Tibial nerve (tissue), 4 donors: Measurements from ENCODE around the gene FGF14. TPM values are rescaled to one million over a fixed set of nuclear protein-coding genes. Genes with fewer than 3 reads are reported as not detected.

Source experiments
- DNase-seq, 2 donors: peaks; one replicate each; pipeline ENCODE4 v3.0.0-alpha.2; 2019; ENCODE audit warnings: low spot score in 2 of 2
- H3K27ac ChIP-seq, 4 donors: fragments of 200-600 bp; sonication (generic) in 3 of 4; one replicate each; pipeline ENCODE4 v1.5.1; 2017 to 2019; ENCODE audit warnings: mild to moderate bottlenecking in 1 of 4
- H3K27me3 ChIP-seq, 2 donors: fragments of 200-600 bp; sonication (generic) in 1 of 2; one replicate each; pipeline versions ENCODE4 v1.5.1 to v1.6.0; 2017 to 2019
- H3K36me3 ChIP-seq, 3 donors: fragments of 200-600 bp; sonication (generic); one replicate each; pipeline ENCODE4 v1.5.1; 2018 to 2019
- H3K4me1 ChIP-seq, 4 donors: fragments of 200-600 bp; sonication (generic) in 3 of 4; one replicate each; pipeline ENCODE4 v1.5.1; 2017 to 2019
- H3K4me3 ChIP-seq, 4 donors: fragments of 200-600 bp; sonication (generic) in 3 of 4; one replicate each; pipeline ENCODE4 v1.5.1; 2017 to 2019; ENCODE audit warnings: mild to moderate bottlenecking in 1 of 4, moderate library complexity in 1 of 4
- H3K9me3 ChIP-seq, 4 donors: fragments of 200-600 bp; sonication (generic) in 3 of 4; one replicate each; pipeline ENCODE4 v1.5.1; 2017 to 2019
- EP300 ChIP-seq, 2 donors: sonication (generic); formaldehyde crosslinking; IDR thresholded peaks; one replicate each; pipeline ENCODE4 v1.6.1; 2017; ENCODE audit warnings: antibody characterized with exemption in 2 of 2, mild to moderate bottlenecking in 1 of 2
- POLR2A ChIP-seq, 2 donors: fragments of 450-650 bp; IDR thresholded peaks; one replicate each; pipeline ENCODE4 v1.6.1; 2017; ENCODE audit warnings: antibody characterized with exemption in 2 of 2, mild to moderate bottlenecking in 2 of 2, moderate library complexity in 2 of 2
- WGBS, 2 donors: methylation state at CpG; one replicate each; pipeline ENCODE4 v1.1.5; 2018; 5-methylcytosine and 5-hydroxymethylcytosine counted together
- total RNA-seq, 4 donors: library from RNA; depleted of rRNA; stranded (reverse); fragments of >200 nt; gene quantifications; one replicate each; pipeline ENCODE4 v1.1.0, GENCODE V29; 2016
- TF ChIP-seq, protein P1 (sequence below), 5 experiments: fragments of 200-600 bp in 3 of 5; fragments of 450-650 bp in 2 of 5; sonication (generic) in 3 of 5; IDR thresholded peaks; one replicate each; pipeline ENCODE4 v1.5.1; 2016 to 2019; ENCODE audit warnings: antibody characterized with exemption in 5 of 5, mild to moderate bottlenecking in 3 of 5, moderate library complexity in 2 of 5

FGF14 gene
- total RNA-seq, 4 donors from 2014 or later = 0.20 to 2.1 (median 0.21) TPM; not detected in 1

DNA sequence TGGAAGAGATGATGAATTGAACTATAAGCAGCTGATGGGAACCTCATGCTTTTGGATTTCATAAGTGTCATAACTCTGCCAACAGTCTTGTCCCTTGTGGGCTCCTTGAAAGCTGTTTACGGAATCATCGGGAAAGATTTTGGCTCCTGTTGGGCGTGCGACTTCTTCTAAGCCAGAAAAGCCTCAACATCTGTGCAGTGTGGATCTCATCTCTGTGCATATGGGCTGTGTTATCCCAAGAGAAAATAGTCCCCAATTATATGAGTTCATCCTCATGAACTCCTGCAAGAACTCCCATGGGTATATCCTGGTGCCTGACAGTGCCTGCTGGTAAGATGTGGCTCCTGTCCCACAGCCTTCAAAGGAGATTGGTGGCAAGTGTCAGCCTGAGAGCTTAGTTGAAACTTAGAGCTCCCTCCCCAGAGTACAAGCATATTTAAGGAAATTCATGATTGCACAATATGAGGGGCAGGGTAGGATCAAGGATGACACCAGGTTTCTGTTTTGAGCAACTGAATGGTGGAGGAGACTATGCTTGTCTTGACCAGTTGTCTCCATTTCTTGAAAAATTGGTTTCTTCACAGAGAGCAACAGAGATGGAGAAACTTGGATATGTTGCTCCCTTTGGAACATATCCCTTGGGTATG, 705.9 kb downstream of the FGF14 start:
- DNase-seq = peak; percentile 25 to 48
- H3K27me3 ChIP-seq = no peaks in the 10 kb centered on the region
- peak overlapping the region in 1 of 4 donors; percentile 25 for H3K27ac ChIP-seq
- 70 to 73% methylated on average over 4 of the region's 4 CpGs for WGBS, 2 donors
- peaks cover 0 to 8% (median 0%) of the 10 kb centered on the region in 4 donors for H3K4me1 ChIP-seq
- H3K9me3 ChIP-seq = no peaks in the 10 kb centered on the region
- no peak for TF ChIP-seq POLR2A (IDR thresholded peaks at IDR 0.05)
- TF ChIP-seq EP300 (IDR thresholded peaks at IDR 0.05) = peak in 1 of 2 donors; percentile 64
- TF ChIP-seq, protein P1, sequence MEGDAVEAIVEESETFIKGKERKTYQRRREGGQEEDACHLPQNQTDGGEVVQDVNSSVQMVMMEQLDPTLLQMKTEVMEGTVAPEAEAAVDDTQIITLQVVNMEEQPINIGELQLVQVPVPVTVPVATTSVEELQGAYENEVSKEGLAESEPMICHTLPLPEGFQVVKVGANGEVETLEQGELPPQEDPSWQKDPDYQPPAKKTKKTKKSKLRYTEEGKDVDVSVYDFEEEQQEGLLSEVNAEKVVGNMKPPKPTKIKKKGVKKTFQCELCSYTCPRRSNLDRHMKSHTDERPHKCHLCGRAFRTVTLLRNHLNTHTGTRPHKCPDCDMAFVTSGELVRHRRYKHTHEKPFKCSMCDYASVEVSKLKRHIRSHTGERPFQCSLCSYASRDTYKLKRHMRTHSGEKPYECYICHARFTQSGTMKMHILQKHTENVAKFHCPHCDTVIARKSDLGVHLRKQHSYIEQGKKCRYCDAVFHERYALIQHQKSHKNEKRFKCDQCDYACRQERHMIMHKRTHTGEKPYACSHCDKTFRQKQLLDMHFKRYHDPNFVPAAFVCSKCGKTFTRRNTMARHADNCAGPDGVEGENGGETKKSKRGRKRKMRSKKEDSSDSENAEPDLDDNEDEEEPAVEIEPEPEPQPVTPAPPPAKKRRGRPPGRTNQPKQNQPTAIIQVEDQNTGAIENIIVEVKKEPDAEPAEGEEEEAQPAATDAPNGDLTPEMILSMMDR (IDR thresholded peaks at IDR 0.05) = no peak
- H3K36me3 ChIP-seq = no peaks in the 10 kb centered on the region
- H3K4me3 ChIP-seq = no peak overlapping the region

DNA sequence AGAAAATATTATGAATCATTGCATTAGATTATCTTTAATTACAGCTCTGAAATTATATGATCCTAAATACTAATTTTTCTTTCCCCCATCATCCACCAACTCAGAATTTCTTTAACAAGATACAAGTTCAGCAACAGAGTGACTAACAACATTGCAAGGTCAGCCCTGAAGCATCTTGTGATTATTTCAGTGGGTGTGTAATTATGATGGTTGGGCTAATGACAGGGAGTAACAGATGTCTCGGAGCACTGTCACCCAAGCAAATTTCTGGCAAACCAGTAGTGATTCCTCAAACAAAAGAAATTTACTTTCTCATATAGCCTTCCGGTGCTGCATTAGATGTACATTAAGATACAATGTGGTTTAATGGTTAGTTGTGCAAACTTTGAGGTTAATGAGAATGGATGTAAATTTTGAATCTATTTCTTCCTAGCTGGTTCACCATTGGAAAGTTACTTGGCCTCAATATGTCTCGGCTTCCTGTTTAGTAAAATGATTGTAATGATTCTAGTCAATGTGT, 710.4 kb downstream of the FGF14 start:
- TF ChIP-seq POLR2A (IDR thresholded peaks at IDR 0.05) (no peak), EP300 (IDR thresholded peaks at IDR 0.05) (no peak)
- TF ChIP-seq, protein P1 (IDR thresholded peaks at IDR 0.05) = no peak
- Histone ChIP-seq H3K36me3 (no peaks in the 10 kb centered on the region), H3K27ac (no peak overlapping the region), H3K9me3 (no peaks in the 10 kb centered on the region), H3K4me3 (no peak overlapping the region), H3K27me3 (no peaks in the 10 kb centered on the region), H3K4me1 (no peaks in the 10 kb centered on the region)
- DNase-seq = no peak
- WGBS, 2 donors = 85 to 88% methylated on average over 3 of the region's 3 CpGs

DNA sequence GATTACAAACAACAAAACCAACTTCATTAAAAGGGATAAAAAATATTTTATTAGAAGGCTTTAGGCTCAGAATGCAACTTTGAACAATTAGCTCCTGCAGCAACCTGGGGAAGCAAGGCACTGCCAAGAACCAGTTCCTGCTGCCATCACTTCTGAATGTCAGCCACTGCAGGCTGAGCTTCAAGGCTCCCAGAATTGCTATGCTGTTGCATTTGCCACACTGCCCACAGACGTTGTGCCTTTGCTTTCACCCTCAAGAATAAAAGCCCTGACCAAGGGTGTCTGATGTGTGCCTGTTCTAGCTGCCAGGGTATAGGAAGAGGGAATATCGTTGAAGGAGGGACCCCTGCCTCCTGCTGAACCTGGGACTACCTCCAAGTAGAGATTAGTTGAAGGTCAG, 711.0 kb downstream of the FGF14 start:
- Histone ChIP-seq H3K9me3 (no peaks in the 10 kb centered on the region), H3K27me3 (no peaks in the 10 kb centered on the region), H3K36me3 (no peaks in the 10 kb centered on the region), H3K4me3 (no peak overlapping the region), H3K4me1 (no peaks in the 10 kb centered on the region), H3K27ac (no peak overlapping the region)
- 43 to 50% methylated on average over 2 of the region's 2 CpGs for WGBS, 2 donors
- DNase-seq = no peak
- TF ChIP-seq EP300 (IDR thresholded peaks at IDR 0.05) (no peak), POLR2A (IDR thresholded peaks at IDR 0.05) (no peak)
- TF ChIP-seq, protein P1 (IDR thresholded peaks at IDR 0.05) = no peak

DNA sequence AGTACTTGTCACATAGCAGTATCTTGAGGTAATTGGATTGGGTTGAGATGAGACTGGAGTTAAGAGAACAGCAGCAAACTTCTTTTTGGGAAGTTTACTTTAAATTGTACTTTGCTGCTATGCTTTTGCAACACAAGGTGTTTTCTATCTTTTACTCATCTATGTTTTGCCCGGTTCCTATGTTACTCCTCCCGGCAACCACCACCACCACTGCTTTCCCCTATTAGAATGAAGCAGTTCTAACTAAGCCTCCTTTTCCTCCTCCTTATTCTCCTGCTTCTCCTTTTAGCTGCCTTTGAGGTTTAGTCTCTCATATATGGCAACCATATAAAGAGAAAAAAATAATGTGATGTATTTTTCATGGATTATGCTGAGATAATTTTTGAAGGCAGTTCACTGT, 715.8 kb downstream of the FGF14 start:
- no peak for TF ChIP-seq POLR2A (IDR thresholded peaks at IDR 0.05)
- TF ChIP-seq, protein P1 (IDR thresholded peaks at IDR 0.05) = no peak
- TF ChIP-seq EP300 (IDR thresholded peaks at IDR 0.05) = no peak
- WGBS, 2 donors = 87 to 94% methylated on average over 2 of the region's 2 CpGs
- no peaks in the 10 kb centered on the region for H3K9me3 ChIP-seq
- no peak for DNase-seq
- no peaks in the 10 kb centered on the region for H3K4me1 ChIP-seq
- H3K27me3 ChIP-seq = no peaks in the 10 kb centered on the region
- no peak overlapping the region for H3K27ac ChIP-seq
- H3K4me3 ChIP-seq = no peak overlapping the region
- no peaks in the 10 kb centered on the region for H3K36me3 ChIP-seq

GRCh38 chr13:101681834-101682233, 720.0 kb downstream of the FGF14 start:
- Histone ChIP-seq H3K27me3 (no peaks in the 10 kb centered on the region), H3K36me3 (no peaks in the 10 kb centered on the region), H3K4me1 (no peaks in the 10 kb centered on the region), H3K9me3 (no peaks in the 10 kb centered on the region), H3K27ac (no peak overlapping the region), H3K4me3 (no peak overlapping the region)
- no peak for DNase-seq
- TF ChIP-seq POLR2A (IDR thresholded peaks at IDR 0.05) (no peak), EP300 (IDR thresholded peaks at IDR 0.05) (no peak)
- TF ChIP-seq, protein P1 (IDR thresholded peaks at IDR 0.05) = no peak
